ENCODE measurements around the gene EGFL8.

EGFL8 gene

DNA sequence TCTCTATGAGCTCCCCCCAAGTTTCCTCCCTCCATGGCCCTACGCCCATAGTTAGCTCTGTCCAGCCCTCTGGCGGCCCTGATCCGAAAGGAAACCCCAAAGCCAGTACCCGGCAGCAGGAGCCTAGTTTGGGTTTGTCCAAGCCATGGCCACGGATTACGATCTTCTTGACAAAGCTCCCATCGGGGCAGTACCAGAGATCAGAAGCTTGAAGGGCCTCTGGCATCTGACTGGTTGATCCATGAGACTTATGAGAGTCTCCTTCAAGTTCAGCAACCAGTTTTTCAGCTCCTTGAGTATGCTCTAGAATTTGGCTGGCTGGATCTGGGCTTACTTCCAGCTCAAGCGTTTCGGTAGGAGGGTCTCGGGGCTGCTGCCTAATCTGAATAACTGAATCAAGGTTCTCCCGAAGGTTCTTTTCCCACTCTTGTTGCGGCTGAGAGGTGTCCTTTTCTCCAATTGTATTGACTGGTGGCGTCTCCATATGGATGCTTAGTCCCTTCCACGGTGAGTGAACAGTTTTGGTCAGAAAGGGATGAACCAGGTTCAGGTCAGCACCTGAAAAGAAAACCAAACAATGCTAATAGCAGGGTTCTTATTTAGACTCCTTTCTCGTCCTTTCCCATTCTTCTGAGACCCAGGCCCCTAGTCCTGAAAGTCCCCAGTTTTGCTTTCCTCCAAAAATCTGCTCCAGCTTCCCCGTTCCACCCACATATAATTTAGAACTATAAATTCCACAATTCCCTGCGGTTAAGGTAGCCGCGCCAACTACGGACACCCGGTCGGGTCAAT, 34.9 kb upstream of the EGFL8 start:
- H3K4me3 ChIP-seq (replicated peaks in 1 of 2; ENCODE audit: low read depth in 2 of 2, low read length in 2 of 2), result peak overlapping the region; percentile 62 to 70
- TF ChIP-seq, protein P1, sequence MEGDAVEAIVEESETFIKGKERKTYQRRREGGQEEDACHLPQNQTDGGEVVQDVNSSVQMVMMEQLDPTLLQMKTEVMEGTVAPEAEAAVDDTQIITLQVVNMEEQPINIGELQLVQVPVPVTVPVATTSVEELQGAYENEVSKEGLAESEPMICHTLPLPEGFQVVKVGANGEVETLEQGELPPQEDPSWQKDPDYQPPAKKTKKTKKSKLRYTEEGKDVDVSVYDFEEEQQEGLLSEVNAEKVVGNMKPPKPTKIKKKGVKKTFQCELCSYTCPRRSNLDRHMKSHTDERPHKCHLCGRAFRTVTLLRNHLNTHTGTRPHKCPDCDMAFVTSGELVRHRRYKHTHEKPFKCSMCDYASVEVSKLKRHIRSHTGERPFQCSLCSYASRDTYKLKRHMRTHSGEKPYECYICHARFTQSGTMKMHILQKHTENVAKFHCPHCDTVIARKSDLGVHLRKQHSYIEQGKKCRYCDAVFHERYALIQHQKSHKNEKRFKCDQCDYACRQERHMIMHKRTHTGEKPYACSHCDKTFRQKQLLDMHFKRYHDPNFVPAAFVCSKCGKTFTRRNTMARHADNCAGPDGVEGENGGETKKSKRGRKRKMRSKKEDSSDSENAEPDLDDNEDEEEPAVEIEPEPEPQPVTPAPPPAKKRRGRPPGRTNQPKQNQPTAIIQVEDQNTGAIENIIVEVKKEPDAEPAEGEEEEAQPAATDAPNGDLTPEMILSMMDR (IDR thresholded peaks at IDR 0.05; ENCODE audit: low read depth, low read length), result no peak
- DNase-seq (ENCODE audit: low read depth in 2 of 2), result no peak

DNA sequence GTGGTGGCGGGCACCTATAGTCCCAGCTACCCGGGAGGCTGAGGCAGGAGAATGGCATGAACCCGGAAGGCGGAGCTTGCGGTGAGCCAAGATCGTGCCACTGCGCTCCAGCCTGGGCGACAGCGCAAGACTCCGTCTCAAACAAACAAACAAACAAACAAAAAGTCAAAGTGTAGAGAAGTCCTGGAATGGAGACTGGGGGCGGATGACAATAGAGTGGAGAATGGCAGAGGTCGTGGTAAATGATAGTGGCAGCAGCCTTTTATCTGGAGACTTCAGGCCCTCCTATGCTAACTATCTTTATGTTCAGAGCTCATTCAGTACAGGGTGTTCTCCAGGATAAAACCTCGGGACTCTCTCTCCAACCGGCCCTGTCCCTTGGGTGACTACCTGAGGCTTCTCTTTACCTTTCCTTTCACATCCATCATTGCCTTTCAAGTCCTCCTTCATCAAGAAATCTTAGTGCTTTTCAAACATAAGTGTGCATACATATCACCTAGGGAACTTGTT, 32.9 kb upstream of the EGFL8 start:
- H3K4me3 ChIP-seq (replicated peaks in 1 of 2; ENCODE audit: low read depth in 2 of 2, low read length in 2 of 2), result no peak overlapping the region
- TF ChIP-seq, protein P1 (IDR thresholded peaks at IDR 0.05; ENCODE audit: low read depth, low read length), result no peak
- DNase-seq (ENCODE audit: low read depth in 2 of 2), result no peak

DNA sequence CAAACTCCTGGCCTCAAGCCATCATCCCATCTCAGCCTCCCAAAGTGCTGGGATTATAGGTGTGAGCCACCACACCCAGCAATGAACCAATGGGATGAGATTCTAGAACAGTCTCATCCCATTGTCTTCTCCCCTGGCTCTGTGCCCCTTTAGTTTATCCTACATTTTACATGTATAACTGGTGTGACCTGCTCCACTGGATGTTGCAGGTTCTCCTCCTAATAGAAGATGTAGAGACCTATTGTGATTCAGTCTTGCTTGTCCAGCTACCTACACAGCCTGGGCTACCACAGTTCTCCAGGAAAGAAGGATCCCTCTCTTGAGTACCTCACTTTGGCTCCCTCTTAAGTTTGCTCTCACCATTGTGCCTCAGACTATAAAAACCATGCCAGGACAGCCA, 32.3 kb upstream of the EGFL8 start:
- TF ChIP-seq, protein P1 (IDR thresholded peaks at IDR 0.05; ENCODE audit: low read depth, low read length), result no peak
- no peak overlapping the region for H3K4me3 ChIP-seq (replicated peaks in 1 of 2; ENCODE audit: low read depth in 2 of 2, low read length in 2 of 2)
- no peak for DNase-seq (ENCODE audit: low read depth in 2 of 2)

DNA sequence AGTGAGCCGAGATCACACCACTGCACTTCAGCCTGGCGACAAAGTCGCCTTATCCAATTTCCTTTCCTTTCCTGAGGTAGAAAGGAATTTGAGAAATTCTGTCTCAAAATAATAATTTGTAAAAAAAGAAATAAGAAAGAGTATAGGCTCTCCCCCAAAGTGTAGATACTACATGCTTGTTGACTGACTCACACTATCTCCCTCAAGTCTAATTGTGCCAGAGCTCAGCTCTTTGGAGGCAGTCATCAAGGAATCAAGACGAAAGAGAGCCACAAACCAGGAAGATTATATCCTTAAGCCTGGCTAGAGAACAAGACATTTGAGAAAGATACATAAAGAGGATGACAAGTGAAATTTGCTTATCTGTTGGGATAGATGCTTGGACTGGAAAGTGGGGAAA, 30.6 kb upstream of the EGFL8 start:
- peak; percentile 37 to 43 for DNase-seq (ENCODE audit: low read depth in 2 of 2)
- TF ChIP-seq, protein P1 (IDR thresholded peaks at IDR 0.05; ENCODE audit: low read depth, low read length), result no peak

DNA sequence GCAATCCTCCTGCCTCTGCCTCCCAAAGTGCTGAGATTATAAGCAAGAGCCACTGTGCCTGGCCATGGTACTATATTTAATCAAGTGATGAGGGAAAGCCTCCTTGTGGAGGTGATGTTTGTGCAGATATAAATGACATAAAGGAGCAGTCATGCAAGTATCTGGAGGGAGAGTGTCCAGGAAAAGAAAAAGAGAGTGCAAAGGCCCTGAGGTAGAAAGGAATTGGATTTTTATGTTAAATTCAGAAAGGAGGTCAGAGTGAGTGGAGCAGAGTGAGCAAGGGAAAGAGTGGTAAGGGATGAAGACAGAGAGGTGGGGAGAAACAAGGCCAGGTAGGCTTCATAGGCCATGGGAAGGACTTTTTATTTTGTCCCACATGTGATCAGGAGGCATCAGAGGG, 26.9 kb upstream of the EGFL8 start:
- no peak overlapping the region for H3K4me3 ChIP-seq (replicated peaks in 1 of 2; ENCODE audit: low read depth in 2 of 2, low read length in 2 of 2)
- no peak for DNase-seq (ENCODE audit: low read depth in 2 of 2)
- TF ChIP-seq, protein P1 (IDR thresholded peaks at IDR 0.05; ENCODE audit: low read depth, low read length), result no peak

More for the DNA sequence above, 30.6 kb upstream of the EGFL8 start:
- no peak overlapping the region for H3K4me3 ChIP-seq (replicated peaks in 1 of 2; ENCODE audit: low read depth in 2 of 2, low read length in 2 of 2)

DNA sequence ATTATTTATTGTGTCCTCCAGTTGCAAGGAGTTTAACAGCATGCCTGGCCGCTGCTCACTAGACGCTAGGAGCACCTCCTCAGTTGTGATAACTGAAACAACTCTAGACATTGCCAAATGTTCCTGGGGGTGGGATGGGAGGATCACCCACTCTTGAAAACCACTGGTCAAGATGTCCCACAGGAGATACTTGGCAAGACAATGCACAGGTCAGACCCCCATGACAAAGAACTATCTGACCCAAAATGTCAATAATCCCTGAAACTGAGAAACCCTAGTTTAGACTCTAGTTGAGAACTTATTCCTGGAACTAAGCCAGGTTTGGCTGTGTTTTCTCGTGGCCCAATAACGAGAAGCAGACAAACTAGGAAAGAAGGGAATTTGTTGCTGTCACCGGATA, 24.8 kb upstream of the EGFL8 start:
- no peak for DNase-seq (ENCODE audit: low read depth in 2 of 2)
- TF ChIP-seq, protein P1 (IDR thresholded peaks at IDR 0.05; ENCODE audit: low read depth, low read length), result no peak

More for the DNA sequence above, 24.8 kb upstream of the EGFL8 start:
- H3K4me3 ChIP-seq (replicated peaks in 1 of 2; ENCODE audit: low read depth in 2 of 2, low read length in 2 of 2), result no peak overlapping the region
